ENCODE measurements around the gene HYPK.
A peak's percentile ranks its signal among the peaks of the same experiment; 100 is the strongest.

Gene HYPK

GRCh38 chr15:43777267-43777914 is 23.0 kb upstream of the HYPK start:
- Histone ChIP-seq H3K27ac (ENCODE audit: low read length) (no peak overlapping the region), H3K36me3 (ENCODE audit: control insufficient read depth, low read depth, low read length) (peaks cover 19% of the 10 kb centered on the region), H3K27me3 (ENCODE audit: control insufficient read depth, insufficient read depth, low read length) (peaks cover 6% of the 10 kb centered on the region), H3K4me3 (ENCODE audit: low read length) (peak overlapping the region; percentile 86), H3K4me1 (ENCODE audit: control insufficient read depth, low read depth, low read length) (peaks cover 7% of the 10 kb centered on the region), H3K9me3 (ENCODE audit: control insufficient read depth, low read depth, low read length) (no peaks in the 10 kb centered on the region), H3K9ac (ENCODE audit: low read length) (peak overlapping the region; percentile 27)

DNA sequence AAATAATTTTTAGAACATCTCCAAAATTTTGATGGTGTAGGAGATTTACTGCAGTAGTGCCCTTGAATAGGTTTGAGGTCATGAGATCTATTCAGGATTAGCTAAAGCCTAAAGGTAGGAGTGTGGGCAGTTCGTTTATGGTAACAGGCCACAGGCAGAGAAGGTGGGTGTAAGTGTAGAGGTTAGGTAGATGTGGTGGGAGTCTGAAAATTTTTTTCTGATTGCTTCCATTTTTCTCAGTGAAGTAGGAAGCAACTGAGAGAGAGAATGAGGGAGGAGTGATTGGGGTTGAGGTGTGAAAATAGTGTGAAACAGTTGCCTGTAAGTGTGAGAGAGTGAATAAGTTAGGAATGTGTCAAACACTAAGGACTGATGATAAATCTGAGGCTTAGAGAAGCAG is 21.4 kb upstream of the HYPK start:
- Histone ChIP-seq H3K36me3 (ENCODE audit: control insufficient read depth, low read depth, low read length) (peaks cover 5% of the 10 kb centered on the region), H3K9me3 (ENCODE audit: control insufficient read depth, low read depth, low read length) (no peaks in the 10 kb centered on the region)

DNA sequence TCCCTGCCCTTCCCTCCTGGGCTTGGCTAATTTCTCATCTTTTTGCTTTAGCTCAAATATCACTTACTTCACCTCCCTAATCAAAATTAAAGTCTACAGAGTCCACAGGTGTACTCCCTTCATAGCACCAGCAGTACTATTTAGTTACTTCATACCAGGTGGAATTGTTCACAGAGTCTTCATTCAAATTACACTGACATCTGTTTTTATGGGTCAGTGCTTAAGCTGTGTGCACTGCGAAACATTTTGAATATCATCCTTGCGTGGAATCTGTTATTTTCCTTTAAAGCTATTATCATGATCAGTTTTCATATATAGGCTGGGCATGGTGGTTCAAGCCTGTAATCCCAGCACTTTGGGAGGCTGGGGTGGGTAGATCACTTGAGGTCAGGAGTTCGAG is 11.0 kb upstream of the HYPK start:
- Histone ChIP-seq H3K4me1 (ENCODE audit: control insufficient read depth, low read depth, low read length) (peaks cover 13% of the 10 kb centered on the region), H3K9ac (ENCODE audit: low read length) (no peak overlapping the region), H3K36me3 (ENCODE audit: control insufficient read depth, low read depth, low read length) (peaks cover 13% of the 10 kb centered on the region), H3K27ac (ENCODE audit: low read length) (no peak overlapping the region), H3K4me3 (ENCODE audit: low read length) (no peak overlapping the region), H3K27me3 (ENCODE audit: control insufficient read depth, insufficient read depth, low read length) (no peaks in the 10 kb centered on the region), H3K9me3 (ENCODE audit: control insufficient read depth, low read depth, low read length) (no peaks in the 10 kb centered on the region)

More for the DNA sequence above, 21.4 kb upstream of the HYPK start:
- no peak overlapping the region for H3K4me3 ChIP-seq (ENCODE audit: low read length)
- peaks cover 6% of the 10 kb centered on the region for H3K27me3 ChIP-seq (ENCODE audit: control insufficient read depth, insufficient read depth, low read length)
- H3K9ac ChIP-seq (ENCODE audit: low read length), result no peak overlapping the region
- no peak overlapping the region for H3K27ac ChIP-seq (ENCODE audit: low read length)
- H3K4me1 ChIP-seq (ENCODE audit: control insufficient read depth, low read depth, low read length), result peaks cover 7% of the 10 kb centered on the region

GRCh38 chr15:43791993-43792760 is 8.2 kb upstream of the HYPK start, which contains the start of gene SERF2:
TSS of gene SERF2 (plus strand) at chr15:43792320. CDS start at chr15:43792377, 57 bp downstream.
- Histone ChIP-seq H3K36me3 (ENCODE audit: control insufficient read depth, low read depth, low read length) (peaks cover 35% of the 10 kb centered on the region), H3K4me3 (ENCODE audit: low read length) (peak within 1 kb of the TSS; percentile 99), H3K4me1 (ENCODE audit: control insufficient read depth, low read depth, low read length) (peaks cover 32% of the 10 kb centered on the region), H3K9me3 (ENCODE audit: control insufficient read depth, low read depth, low read length) (no peaks in the 10 kb centered on the region), H3K27me3 (ENCODE audit: control insufficient read depth, insufficient read depth, low read length) (no peaks in the 10 kb centered on the region), H3K9ac (ENCODE audit: low read length) (peak within 1 kb of the TSS; percentile 97), H3K27ac (ENCODE audit: low read length) (peak within 1 kb of the TSS; percentile 78)

- Histone ChIP-seq H3K27ac (ENCODE audit: low read length) (peak overlapping the region; percentile 78), H3K4me1 (ENCODE audit: control insufficient read depth, low read depth, low read length) (peaks cover 32% of the 10 kb centered on the region), H3K9ac (ENCODE audit: low read length) (peak overlapping the region; percentile 97), H3K4me3 (ENCODE audit: low read length) (peak overlapping the region; percentile 99), H3K36me3 (ENCODE audit: control insufficient read depth, low read depth, low read length) (peaks cover 36% of the 10 kb centered on the region), H3K27me3 (ENCODE audit: control insufficient read depth, insufficient read depth, low read length) (no peaks in the 10 kb centered on the region), H3K9me3 (ENCODE audit: control insufficient read depth, low read depth, low read length) (no peaks in the 10 kb centered on the region)
Observed at GRCh38 chr15:43792761-43793476, 7.5 kb upstream of the HYPK start.

DNA sequence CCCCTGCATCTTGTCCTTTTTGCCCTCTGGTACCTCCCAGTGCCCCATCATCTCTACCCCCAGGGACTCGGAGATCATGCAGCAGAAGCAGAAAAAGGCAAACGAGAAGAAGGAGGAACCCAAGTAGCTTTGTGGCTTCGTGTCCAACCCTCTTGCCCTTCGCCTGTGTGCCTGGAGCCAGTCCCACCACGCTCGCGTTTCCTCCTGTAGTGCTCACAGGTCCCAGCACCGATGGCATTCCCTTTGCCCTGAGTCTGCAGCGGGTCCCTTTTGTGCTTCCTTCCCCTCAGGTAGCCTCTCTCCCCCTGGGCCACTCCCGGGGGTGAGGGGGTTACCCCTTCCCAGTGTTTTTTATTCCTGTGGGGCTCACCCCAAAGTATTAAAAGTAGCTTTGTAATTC is 6.8 kb upstream of the HYPK start:
- Histone ChIP-seq H3K27me3 (ENCODE audit: control insufficient read depth, insufficient read depth, low read length) (no peaks in the 10 kb centered on the region), H3K9me3 (ENCODE audit: control insufficient read depth, low read depth, low read length) (no peaks in the 10 kb centered on the region), H3K27ac (ENCODE audit: low read length) (no peak overlapping the region), H3K9ac (ENCODE audit: low read length) (no peak overlapping the region), H3K36me3 (ENCODE audit: control insufficient read depth, low read depth, low read length) (peaks cover 39% of the 10 kb centered on the region), H3K4me3 (ENCODE audit: low read length) (peak overlapping the region; percentile 99), H3K4me1 (ENCODE audit: control insufficient read depth, low read depth, low read length) (peaks cover 32% of the 10 kb centered on the region)

GRCh38 chr15:43794269-43795037 is 5.9 kb upstream of the HYPK start:
- H3K9ac ChIP-seq (ENCODE audit: low read length), result no peak overlapping the region
- H3K27me3 ChIP-seq (ENCODE audit: control insufficient read depth, insufficient read depth, low read length), result no peaks in the 10 kb centered on the region
- no peaks in the 10 kb centered on the region for H3K9me3 ChIP-seq (ENCODE audit: control insufficient read depth, low read depth, low read length)
- peak overlapping the region; percentile 7 for H3K4me3 ChIP-seq (ENCODE audit: low read length)
- H3K27ac ChIP-seq (ENCODE audit: low read length), result no peak overlapping the region
- H3K4me1 ChIP-seq (ENCODE audit: control insufficient read depth, low read depth, low read length), result peaks cover 32% of the 10 kb centered on the region
- H3K36me3 ChIP-seq (ENCODE audit: control insufficient read depth, low read depth, low read length), result peaks cover 41% of the 10 kb centered on the region

DNA sequence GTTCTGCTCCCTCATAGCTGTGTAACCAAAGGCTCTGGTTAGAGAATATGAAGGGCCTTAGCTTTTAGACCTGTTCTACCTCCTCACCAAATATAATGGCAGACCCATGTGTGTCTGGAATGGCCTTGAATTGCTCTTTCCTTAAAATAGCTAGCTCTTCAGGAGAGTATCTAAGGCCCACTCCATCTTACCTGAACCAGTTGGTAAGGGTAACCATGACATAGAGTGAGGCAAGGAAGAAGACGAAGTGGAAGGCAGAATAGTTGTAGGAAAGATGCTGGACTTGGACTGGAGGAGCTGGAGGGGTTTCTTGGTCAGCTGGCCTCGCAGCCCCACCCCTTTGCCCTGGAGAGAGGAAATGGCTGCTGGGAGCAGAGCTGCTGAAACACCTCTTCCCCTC is 5.2 kb upstream of the HYPK start:
- Histone ChIP-seq H3K4me1 (ENCODE audit: control insufficient read depth, low read depth, low read length) (peaks cover 36% of the 10 kb centered on the region), H3K9ac (ENCODE audit: low read length) (no peak overlapping the region), H3K4me3 (ENCODE audit: low read length) (no peak overlapping the region), H3K9me3 (ENCODE audit: control insufficient read depth, low read depth, low read length) (no peaks in the 10 kb centered on the region), H3K27ac (ENCODE audit: low read length) (no peak overlapping the region), H3K27me3 (ENCODE audit: control insufficient read depth, insufficient read depth, low read length) (no peaks in the 10 kb centered on the region), H3K36me3 (ENCODE audit: control insufficient read depth, low read depth, low read length) (peaks cover 41% of the 10 kb centered on the region)

GRCh38 chr15:43795997-43796396 is 4.4 kb upstream of the HYPK start:
- no peaks in the 10 kb centered on the region for H3K27me3 ChIP-seq (ENCODE audit: control insufficient read depth, insufficient read depth, low read length)
- H3K27ac ChIP-seq (ENCODE audit: low read length), result no peak overlapping the region
- H3K9ac ChIP-seq (ENCODE audit: low read length), result no peak overlapping the region
- H3K4me1 ChIP-seq (ENCODE audit: control insufficient read depth, low read depth, low read length), result peaks cover 38% of the 10 kb centered on the region
- H3K4me3 ChIP-seq (ENCODE audit: low read length), result no peak overlapping the region
- no peaks in the 10 kb centered on the region for H3K9me3 ChIP-seq (ENCODE audit: control insufficient read depth, low read depth, low read length)
- peaks cover 41% of the 10 kb centered on the region for H3K36me3 ChIP-seq (ENCODE audit: control insufficient read depth, low read depth, low read length)

DNA sequence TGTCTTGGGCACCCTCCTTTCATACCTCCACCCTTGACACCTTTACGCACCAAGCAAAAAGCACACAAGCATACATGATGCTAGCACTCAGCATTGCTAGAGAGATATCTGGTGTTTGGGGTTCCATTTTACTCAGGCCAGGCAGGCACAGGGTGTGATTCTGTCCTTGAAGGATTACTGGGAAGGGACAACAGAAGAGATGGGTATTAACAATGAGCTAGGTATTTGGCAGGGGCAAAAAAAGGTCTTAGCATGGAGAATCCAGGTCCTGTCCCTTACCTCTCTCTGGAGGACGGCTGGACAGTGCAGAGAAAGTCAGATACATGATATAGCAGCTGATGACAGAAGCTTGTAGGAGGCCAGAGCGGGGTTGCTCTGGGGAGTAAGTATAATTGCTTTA is 3.8 kb upstream of the HYPK start:
- Histone ChIP-seq H3K9me3 (ENCODE audit: control insufficient read depth, low read depth, low read length) (no peaks in the 10 kb centered on the region), H3K4me1 (ENCODE audit: control insufficient read depth, low read depth, low read length) (peaks cover 40% of the 10 kb centered on the region), H3K4me3 (ENCODE audit: low read length) (no peak overlapping the region), H3K36me3 (ENCODE audit: control insufficient read depth, low read depth, low read length) (peaks cover 42% of the 10 kb centered on the region), H3K9ac (ENCODE audit: low read length) (no peak overlapping the region), H3K27ac (ENCODE audit: low read length) (no peak overlapping the region), H3K27me3 (ENCODE audit: control insufficient read depth, insufficient read depth, low read length) (no peaks in the 10 kb centered on the region)
